ENCODE measurements around the gene COL17A1.

- TF ChIP-seq CTCF (IDR thresholded peaks at IDR 0.05): no peak
- TF ChIP-seq POLR2A (IDR thresholded peaks at IDR 0.05): no peak
Observed at GRCh38 chr10:104072786-104073185, 12.9 kb downstream of the COL17A1 start.
